ENCODE results near the gene PRKAG1.

Gene PRKAG1

DNA sequence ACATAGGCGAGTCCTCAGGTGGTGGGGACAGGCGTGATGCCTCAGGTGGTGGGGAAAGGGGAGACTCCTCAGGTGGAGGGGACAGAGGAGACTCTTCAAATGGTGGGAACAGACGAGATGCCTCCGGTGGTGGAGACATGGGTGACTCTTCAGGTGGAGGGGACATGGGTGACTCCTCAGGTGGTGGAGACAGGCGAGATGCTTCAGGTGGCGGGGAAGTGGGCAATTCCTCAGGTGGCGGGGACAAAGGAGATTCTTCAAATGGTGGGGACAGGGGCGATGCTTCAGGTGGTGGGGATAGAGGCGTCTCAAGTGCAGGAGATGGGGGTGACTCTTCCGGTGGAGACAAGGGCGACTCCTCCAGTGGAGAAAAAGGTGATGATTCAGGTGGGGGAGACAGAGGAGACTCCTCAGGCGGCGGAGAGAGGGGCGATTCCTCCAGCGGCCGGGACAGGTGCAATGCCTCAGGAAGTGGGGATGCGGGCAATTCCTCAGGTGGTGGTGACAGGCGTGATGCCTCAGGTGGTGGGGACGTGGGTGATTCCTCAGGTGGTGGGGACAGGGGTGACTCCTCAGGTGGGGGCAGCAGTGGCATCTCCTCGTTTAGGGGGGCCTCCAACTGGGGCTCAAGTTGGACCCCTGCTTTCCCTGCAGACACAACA, 33.3 kb upstream of the PRKAG1 start:
- TF ChIP-seq, protein P1, sequence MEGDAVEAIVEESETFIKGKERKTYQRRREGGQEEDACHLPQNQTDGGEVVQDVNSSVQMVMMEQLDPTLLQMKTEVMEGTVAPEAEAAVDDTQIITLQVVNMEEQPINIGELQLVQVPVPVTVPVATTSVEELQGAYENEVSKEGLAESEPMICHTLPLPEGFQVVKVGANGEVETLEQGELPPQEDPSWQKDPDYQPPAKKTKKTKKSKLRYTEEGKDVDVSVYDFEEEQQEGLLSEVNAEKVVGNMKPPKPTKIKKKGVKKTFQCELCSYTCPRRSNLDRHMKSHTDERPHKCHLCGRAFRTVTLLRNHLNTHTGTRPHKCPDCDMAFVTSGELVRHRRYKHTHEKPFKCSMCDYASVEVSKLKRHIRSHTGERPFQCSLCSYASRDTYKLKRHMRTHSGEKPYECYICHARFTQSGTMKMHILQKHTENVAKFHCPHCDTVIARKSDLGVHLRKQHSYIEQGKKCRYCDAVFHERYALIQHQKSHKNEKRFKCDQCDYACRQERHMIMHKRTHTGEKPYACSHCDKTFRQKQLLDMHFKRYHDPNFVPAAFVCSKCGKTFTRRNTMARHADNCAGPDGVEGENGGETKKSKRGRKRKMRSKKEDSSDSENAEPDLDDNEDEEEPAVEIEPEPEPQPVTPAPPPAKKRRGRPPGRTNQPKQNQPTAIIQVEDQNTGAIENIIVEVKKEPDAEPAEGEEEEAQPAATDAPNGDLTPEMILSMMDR (IDR thresholded peaks at IDR 0.05) = no peak

DNA sequence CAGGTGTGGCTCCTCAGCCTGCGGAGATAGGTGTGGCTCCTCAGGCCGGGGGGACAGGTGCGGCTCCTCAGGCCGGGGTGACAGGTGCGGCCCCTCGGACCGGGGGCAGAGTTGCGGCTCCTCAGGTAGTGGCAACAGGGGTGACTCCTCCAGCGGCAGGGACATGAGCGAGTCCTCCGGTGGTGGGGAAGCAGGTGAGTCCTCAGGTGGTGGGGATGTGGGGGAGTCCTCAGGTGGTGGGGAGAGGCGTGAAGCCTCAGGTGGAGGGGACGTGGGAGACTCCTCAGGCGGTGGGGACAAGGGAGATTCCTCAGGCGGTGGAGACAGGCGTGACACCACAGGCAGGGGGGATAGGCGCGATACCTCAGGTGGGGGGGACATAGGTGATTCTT, 32.8 kb upstream of the PRKAG1 start:
- TF ChIP-seq, protein P1 (IDR thresholded peaks at IDR 0.05) = no peak

DNA sequence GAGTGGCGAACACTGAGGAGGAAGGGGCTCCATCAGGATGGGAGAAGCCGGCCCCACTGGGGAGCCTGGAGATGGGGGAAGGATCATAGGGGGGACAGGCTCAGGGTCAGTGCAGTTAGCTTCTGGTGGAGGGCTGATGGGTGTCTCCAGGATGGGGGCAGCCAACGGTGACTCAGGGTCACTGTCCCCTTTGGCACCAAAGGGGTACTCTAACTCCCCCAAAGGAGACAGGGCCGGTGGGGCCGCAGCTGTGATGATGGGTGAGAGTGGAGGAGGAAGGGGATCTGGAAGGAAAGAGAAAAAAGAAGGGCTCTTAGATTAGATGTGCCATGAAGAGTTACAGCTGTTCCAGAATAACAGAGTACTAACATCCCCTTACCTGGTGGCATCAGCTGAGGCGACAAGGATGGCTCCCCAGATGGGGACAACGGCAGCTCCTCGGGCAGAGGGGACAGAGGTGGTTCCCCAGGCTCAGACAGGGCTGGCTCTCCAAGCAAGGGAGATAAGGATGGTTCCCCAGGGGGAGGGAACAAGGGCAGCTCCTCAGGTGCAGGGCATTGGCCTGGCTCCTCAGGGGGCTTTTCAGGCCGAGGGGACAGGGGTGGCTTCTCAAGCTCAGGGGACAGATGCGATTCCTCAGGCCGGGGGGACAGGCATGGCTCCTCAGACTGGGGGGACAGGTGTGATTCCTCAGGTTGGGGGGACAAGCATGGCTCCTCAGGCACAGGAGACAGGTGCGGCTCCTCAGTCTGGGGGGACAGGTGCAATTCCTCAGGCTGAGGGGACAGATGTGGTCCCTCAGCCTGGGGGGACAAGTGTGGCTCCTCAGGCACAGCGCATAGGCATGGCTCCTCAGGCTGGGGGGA, 32.2 kb upstream of the PRKAG1 start:
- TF ChIP-seq, protein P1 (IDR thresholded peaks at IDR 0.05) = no peak

DNA sequence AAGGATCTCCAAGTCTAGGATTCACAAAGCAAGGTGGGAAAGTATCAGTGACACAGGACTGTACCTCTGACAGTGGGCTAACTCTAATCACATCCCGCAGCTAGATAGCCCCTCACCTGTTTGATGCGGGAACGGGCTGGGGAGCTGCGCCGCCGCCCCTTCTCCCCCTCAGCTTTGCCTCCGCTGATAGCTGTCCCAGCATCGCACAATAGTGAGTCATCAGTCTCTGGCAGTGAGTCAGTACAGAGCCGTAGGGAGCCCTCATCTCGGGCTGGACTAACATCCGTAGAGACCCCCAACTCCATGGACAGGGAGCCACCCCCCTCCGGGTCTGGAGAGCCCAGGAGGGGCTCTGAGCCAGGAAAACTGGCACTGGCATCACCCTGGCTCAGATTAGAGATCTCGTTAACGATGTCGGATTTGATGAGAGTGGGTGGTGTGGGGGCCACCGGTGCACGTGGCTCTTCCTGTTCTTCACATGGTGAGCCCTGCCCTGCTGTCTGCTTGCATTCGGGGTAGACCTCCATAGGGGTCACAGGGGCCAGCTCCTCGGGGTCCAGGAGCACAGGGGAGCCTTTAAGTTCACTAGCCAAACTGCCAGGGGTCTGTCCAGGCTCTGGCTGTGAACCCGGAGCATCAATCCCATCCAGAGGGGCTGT, 31.1 kb upstream of the PRKAG1 start:
- TF ChIP-seq, protein P1 (IDR thresholded peaks at IDR 0.05) = no peak

DNA sequence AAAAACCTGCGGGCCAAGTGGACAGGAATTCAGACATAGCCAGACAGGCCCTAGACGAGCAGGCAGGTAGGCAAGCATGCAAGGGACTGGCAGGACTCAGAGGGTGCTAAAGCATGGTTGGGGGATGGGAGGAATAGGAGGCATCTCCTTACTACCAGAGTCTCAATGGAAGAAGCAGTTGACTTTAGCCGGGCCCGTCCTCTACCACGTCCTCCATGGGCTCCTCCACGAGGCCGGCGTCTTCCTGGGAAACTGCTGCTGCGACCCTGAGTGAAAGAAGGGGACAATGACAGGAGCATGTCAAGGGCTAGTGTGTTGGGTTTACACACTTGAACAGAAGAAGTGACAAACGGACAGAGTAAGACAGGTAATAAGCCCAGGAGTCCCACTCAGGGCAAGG, 30.4 kb upstream of the PRKAG1 start:
- TF ChIP-seq, protein P1 (IDR thresholded peaks at IDR 0.05) = no peak

DNA sequence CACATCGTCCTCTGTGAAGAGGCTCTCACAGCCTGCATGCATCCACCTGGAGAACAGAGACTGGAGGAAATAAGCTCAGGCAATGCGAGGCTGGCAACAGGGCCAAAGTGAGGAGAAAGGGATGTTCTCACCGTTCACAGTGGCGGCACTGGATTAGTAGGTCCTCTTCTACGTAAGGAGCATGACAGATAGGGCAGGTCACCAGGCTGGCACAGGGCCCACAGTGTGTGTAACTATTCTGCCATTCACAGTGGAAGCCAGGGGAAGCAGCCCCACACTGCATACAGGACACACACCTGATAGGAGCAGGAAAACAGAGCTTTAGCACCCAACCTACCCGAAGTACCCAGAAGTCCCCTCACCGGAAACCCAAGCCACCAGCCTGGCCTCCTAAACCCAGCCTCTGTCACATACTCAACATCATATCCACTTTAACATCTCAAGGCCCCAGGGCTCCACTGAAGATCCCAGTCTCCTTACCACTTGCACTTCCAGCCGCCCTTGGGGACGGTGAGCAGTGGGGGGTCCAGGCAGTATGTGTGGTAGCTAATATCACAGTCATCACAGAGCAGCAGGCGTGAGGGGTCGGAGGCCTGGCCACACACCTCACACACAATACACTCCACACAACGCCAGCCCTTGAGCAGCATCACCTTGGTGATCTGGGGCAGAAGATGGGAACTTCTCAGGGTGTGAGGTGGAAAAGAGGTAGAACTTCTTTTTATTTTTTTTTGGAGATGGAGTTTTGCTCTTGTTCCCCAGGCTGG, 27.7 kb upstream of the PRKAG1 start:
- TF ChIP-seq, protein P1 (IDR thresholded peaks at IDR 0.05) = no peak

DNA sequence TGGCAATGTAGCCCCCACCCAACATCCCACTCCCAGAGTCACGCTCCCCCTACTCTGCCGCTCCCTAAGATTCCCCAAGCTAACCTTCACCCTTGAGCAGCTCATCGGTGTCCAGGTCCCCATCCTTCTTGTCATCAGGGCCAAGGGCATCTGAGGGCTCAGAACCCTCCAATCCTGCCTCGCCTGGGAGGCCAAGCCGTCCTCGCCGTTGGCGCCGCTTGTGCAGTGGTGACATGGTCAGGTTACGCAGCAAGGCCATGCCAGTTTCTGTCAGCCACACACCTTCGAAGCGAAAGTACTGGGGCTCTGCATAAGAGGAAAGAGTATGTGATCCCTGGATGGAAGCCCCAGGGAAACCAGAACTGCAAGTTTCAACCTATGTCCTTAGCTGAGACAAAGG, 26.1 kb upstream of the PRKAG1 start:
- TF ChIP-seq, protein P1 (IDR thresholded peaks at IDR 0.05) = no peak

Measured in LNCAP (cell line).